GM19025 (cell line): ENCODE data around the gene CHAT.

ENCODE experiments used
- ATAC-seq: cut with Tn5 transposase; IDR thresholded peaks from one replicate; pipeline ENCODE4 v1.9.1; 2021; ENCODE audit warnings: mild to moderate bottlenecking, low read depth, moderate library complexity; ENCODE audit not compliant: unreplicated experiment

CHAT gene

DNA sequence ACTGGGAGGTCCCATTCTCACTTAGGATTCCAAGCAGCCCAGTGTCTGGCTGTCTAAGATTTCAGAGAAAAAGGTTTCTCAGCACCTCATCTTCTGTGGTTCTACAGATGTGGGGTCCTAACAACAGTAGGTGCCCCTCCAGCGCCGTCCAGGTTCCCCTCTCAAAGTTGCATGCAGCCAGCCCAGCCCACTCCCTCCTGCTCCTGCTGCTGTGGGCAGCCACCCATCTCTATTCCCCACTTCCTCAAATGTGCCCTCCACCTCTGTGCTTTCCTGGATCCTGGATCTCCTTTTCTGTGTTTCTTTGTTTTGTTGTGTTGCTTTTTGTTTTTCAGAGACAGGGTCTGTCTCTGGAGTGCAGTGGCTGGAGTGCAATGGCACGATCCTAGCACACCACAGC is 17.0 kb upstream of the CHAT start:
- no peak for ATAC-seq

DNA sequence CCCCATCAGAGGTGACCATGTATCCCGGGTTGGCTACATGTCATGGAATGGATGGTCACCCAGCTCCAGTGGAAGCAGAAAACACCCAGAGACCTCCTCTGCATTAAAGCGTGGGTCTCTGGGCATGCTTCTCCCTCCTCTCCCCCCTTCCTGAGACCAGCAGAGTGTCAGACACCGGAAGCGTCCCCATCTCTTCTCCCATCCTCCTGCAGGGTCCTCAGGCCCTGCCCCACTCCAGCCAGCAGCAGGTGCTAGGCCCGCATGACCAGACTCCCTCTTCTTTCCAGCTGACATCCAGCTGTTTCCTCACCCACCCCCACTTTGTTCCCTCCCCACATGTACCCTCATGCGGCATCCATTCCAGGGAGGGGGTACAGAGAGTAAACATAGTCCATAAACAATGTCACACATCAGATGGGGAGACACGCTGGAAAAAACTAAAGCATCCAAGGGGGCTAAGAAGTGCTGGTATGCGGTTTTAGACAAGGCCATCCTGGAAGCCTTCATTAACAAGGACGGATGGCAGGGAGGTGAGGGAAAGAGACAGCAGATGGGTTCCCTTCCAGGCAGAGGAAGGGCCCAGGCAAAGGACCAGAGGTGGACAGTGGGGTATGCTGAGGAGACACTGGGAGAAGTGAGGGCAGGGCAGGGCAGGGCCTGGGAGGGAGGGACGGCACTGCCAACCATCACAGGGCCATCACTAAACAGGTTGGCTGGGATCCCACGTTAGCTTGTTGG is 16.2 kb upstream of the CHAT start:
- ATAC-seq, result no peak

DNA sequence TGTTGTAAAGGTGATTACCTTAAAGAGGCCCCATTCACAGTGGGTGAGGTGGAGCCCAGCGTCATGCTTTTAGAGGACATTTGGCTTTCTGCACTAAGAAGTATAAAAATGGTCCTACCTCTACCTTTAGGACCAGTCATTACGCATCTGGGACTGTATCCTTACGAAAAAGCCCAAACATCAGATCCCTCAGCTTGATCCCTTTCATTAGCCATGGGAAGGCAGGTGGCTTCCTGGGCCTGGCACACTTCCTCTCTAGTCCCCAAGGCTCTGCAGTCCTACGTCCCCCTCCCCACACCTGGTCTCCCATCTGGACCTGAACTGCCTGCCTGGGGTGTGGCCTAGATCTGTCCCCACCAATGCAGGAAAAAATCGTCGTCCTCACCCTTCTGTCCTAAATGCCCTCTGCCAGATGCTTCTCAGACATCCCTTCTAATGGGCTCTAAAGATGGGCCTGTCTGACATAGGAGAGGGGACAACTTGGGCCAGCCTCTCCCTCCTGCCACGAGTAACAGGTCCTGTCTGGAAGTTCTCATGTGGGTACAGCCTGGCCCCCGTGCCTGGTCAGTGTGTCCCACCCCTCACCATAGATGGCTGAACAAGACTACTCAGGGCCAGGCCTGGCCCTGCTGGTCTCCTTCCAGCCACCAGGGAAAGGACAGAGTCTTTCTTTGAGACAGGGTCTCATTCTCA is 15.5 kb upstream of the CHAT start:
- ATAC-seq, result no peak

GRCh38 chr10:49598986-49599385 is 14.9 kb upstream of the CHAT start:
- no peak for ATAC-seq

- no peak for ATAC-seq
Observed at GRCh38 chr10:49599546-49599945, 14.3 kb upstream of the CHAT start.

DNA sequence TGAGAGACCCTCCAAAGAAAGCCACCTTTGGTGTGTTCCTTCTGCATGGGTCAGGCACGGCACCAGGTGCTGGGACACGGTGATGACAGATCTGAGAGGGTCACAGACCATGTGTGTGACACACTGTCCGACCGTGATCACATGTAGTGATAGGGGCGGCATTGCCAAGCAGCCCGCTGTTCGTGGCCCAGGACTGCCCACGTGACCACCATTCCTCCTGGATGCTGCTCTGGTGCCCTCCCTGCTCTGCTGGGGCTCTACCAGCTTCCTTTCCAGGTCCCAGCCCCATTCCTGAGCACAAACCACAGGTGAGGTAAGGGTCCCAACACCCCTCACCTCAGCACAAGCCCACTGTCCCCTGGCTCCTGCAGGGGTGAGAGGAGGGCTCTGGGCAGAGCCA is 13.8 kb upstream of the CHAT start:
- no peak for ATAC-seq

DNA sequence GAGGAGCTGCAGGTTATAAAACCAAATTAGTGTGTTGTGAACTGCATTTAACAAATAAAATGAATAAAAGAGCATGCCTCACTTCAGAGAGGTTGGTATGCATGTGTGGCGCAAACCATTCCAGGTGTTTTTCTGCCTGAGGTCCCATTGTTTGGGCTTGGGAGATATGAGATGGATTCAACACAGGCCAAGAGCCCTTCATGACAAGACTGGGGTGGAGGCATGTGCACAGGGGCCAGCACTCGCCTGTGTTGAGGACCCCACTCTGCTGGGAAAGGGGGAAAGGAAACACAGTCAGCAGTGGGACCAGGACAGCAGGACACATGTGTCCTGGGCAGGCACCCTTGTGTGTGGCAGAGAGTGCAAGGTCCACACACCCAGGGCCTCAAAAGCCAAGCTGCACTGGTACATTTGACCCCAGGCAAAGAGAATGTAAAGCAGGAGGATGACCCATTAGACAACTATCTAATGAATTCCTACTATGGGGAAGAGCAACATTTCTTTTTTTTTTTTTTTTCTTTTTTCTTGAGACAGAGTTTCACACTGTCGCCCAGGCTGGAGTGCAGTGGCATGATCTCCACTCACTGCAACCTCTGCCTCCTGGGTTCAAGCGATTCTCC is 12.9 kb upstream of the CHAT start:
- no peak for ATAC-seq

GRCh38 chr10:49601857-49602256 is 12.0 kb upstream of the CHAT start:
- no peak for ATAC-seq

GRCh38 chr10:49602380-49603023 is 11.3 kb upstream of the CHAT start:
- ATAC-seq, result no peak

- ATAC-seq, result no peak
Observed at GRCh38 chr10:49605216-49605938, 8.5 kb upstream of the CHAT start.

DNA sequence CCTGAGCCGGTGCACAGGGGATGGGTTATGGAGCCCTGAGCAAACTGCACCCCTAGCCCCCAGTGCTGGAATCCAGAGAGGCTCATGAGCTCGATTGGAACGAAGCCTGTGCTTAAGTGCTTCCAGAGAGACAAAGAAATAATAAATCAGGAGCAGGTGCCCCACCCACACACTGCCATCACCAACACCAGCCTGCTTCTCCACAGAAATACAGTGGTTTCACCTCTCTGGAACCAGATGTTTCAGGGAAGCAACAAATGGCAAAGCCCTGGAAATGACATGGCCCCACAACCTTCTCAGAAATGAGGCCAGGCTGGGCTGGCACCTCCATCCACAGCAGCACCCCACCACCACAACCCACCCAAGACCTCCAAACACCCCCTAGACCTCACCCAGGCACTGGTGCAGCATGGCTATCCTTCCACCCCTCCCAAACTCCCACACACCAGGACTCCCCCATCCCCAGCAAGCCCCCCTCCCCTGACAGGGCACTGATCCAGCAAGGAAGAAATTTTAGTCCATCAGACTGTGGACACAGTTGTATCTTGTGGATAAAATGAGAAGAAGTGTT is 7.8 kb upstream of the CHAT start:
- no peak for ATAC-seq

GRCh38 chr10:49606981-49607535 is 6.8 kb upstream of the CHAT start:
- peak; percentile 59 for ATAC-seq

DNA sequence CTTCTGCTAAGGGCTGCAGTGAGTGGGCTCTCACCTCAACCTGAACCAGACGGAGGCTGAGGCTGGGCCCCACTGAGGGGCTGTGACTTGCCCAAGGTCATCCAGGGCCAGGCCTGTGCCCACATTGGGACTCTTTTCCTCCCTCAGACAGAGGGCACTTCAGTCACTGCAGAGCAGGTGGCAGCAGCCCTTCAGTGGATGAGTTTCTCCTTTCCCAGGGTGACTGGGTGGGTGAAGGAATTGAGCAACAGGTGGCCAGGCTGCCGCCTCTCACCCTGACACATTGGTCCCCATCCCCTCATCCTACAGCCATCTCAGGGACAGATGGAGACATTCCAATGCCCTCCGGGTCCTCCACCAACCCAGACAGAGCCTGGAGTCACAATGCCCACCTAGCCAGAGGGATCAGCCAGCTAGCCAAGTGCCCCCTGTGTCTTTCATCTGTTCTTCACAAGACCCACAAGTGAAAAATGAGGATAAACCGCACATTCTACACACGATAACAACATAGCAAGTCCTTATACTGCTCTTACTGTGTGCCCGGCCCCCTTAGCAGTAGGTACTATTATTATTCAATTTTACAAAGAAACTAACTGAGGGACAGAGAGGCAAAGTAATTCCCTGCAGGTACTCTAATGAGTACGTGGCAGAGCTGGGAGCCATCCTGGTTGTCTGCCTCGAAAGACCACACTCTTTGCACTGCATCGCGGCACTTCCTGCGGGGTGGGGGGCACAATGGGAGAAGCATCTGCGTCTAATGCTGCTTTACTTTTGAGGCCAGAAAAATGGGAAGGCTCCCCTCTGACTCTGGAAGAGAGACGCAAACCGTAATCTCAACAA is 5.5 kb upstream of the CHAT start:
- ATAC-seq, result no peak

GRCh38 chr10:49609006-49609282 is 4.9 kb upstream of the CHAT start:
- ATAC-seq, result no peak

- no peak for ATAC-seq
Observed at GRCh38 chr10:49609283-49610113, 4.3 kb upstream of the CHAT start.

DNA sequence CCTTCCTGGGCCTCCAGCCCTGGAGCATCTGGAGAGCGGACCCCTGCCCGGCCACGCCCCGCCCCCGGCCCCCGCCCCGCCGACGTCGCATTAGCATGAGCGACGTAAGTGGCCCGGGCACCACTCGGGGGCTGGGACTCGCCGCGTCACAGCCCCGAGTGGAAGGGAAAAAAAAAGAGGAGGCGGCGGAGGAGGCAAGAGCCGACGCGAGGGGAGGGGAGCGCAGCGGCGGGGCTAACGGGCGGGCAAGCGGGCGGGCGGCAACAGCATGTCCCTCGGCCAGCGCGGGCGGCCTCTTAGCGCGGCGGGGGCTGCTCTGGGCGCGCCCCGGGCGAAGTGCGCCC is 3.8 kb upstream of the CHAT start, which contains the start of gene SLC18A3:
Gene SLC18A3, plus strand, starts transcription at position 197 of the 344 bp plus-strand sequence. CDS start 431 bp downstream, outside the sequence.
- ATAC-seq, result no peak

GRCh38 chr10:49610458-49611165 is 3.2 kb upstream of the CHAT start:
- ATAC-seq, result no peak
